Vagina (tissue), 2 donors: Measurements from ENCODE around the gene FGD2. TPM values are rescaled to one million over a fixed set of nuclear protein-coding genes. Genes with fewer than 3 reads are reported as not detected.

Experiments
- DNase-seq, 2 donors: peaks; one replicate each; pipeline ENCODE4 v3.0.0-alpha.2; 2017; ENCODE audit errors: extremely low spot score in 2 of 2
- H3K27ac ChIP-seq: fragments of 200-600 bp; sonication (generic); one replicate; pipeline ENCODE4 v1.5.1; 2019
- H3K27me3 ChIP-seq: fragments of 200-600 bp; sonication (generic); one replicate; pipeline ENCODE4 v1.5.1; 2019
- H3K36me3 ChIP-seq, 2 donors: fragments of 200-600 bp; sonication (generic); one replicate each; pipeline ENCODE4 v1.5.1; 2017 to 2019
- H3K4me1 ChIP-seq: fragments of 200-600 bp; sonication (generic); one replicate; pipeline ENCODE4 v1.5.1; 2019
- H3K4me3 ChIP-seq, 2 donors: fragments of 200-600 bp; sonication (generic); 1 replicate in 1 of 2; 2 replicates in 1 of 2; pipeline ENCODE4 v1.5.1; 2016 to 2019
- H3K9me3 ChIP-seq: fragments of 200-600 bp; sonication (generic); one replicate; pipeline ENCODE4 v1.5.1; 2019
- POLR2A ChIP-seq, 2 donors: fragments of 450-650 bp; IDR thresholded peaks; one replicate each; pipeline ENCODE4 v1.6.1; 2017; ENCODE audit warnings: antibody characterized with exemption in 2 of 2, mild to moderate bottlenecking in 2 of 2, moderate library complexity in 2 of 2
- POLR2AphosphoS5 ChIP-seq, 2 donors: sonication (generic); formaldehyde crosslinking; IDR thresholded peaks; one replicate each; pipeline ENCODE4 v1.9.0; 2017; ENCODE audit warnings: antibody characterized with exemption in 2 of 2, mild to moderate bottlenecking in 2 of 2, low read depth in 1 of 2; ENCODE audit not compliant: insufficient read depth in 1 of 2
- intact Hi-C: fragments of 100-400 bp; cut with DNase I; formaldehyde crosslinking; loops from one replicate; pipeline ENCODE4 v1.15.1; 2023
- total RNA-seq: library from RNA; depleted of rRNA; stranded (reverse); fragments of >200 nt; gene quantifications from one replicate; pipeline ENCODE4 v1.2.3, GENCODE V29; 2016
- TF ChIP-seq, protein P1 (sequence below), 3 experiments: fragments of 450-650 bp in 2 of 3; fragments of 200-600 bp in 1 of 3; sonication (generic) in 1 of 3; IDR thresholded peaks; one replicate each; pipeline ENCODE4 v1.5.1; 2017 to 2019; ENCODE audit warnings: antibody characterized with exemption in 3 of 3, mild to moderate bottlenecking in 2 of 3, moderate library complexity in 2 of 3

FGD2 gene
- total RNA-seq, 1 donor from 2014 or later = 20.4 TPM

DNA sequence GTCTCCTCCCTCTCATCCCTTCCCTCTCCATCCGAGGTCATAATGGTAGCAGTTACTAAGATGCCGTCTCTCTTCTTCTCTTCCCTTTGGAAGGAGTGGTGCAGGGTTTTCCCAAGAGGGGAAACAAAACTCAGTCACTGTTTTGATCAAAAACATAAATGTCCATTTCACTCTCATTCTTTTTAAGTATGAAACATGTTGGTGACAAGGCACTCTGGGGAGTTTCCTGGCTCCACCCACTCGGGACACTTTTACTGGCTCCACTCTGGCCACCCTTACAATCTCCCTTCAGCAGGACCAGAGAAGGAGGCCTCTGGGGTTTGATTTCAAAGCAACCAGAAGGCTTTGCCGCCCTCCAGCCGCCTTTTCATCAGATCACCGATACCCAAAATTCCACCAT is 57.0 kb downstream of the FGD2 start:
- DNase-seq = no peak
- H3K27me3 ChIP-seq = no peaks in the 10 kb centered on the region
- no peak overlapping the region for H3K4me3 ChIP-seq
- intact Hi-C loops = no loop called here
- H3K27ac ChIP-seq = no peak overlapping the region
- H3K9me3 ChIP-seq = no peaks in the 10 kb centered on the region
- peaks cover 12% of the 10 kb centered on the region for H3K4me1 ChIP-seq
- TF ChIP-seq POLR2A (IDR thresholded peaks at IDR 0.05) = no peak
- TF ChIP-seq, protein P1, sequence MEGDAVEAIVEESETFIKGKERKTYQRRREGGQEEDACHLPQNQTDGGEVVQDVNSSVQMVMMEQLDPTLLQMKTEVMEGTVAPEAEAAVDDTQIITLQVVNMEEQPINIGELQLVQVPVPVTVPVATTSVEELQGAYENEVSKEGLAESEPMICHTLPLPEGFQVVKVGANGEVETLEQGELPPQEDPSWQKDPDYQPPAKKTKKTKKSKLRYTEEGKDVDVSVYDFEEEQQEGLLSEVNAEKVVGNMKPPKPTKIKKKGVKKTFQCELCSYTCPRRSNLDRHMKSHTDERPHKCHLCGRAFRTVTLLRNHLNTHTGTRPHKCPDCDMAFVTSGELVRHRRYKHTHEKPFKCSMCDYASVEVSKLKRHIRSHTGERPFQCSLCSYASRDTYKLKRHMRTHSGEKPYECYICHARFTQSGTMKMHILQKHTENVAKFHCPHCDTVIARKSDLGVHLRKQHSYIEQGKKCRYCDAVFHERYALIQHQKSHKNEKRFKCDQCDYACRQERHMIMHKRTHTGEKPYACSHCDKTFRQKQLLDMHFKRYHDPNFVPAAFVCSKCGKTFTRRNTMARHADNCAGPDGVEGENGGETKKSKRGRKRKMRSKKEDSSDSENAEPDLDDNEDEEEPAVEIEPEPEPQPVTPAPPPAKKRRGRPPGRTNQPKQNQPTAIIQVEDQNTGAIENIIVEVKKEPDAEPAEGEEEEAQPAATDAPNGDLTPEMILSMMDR (IDR thresholded peaks at IDR 0.05) = no peak
- TF ChIP-seq POLR2AphosphoS5 (IDR thresholded peaks at IDR 0.05; ENCODE audit: insufficient read depth in 1 of 2, low read depth in 1 of 2) = no peak
- H3K36me3 ChIP-seq = no peaks in the 10 kb centered on the region

DNA sequence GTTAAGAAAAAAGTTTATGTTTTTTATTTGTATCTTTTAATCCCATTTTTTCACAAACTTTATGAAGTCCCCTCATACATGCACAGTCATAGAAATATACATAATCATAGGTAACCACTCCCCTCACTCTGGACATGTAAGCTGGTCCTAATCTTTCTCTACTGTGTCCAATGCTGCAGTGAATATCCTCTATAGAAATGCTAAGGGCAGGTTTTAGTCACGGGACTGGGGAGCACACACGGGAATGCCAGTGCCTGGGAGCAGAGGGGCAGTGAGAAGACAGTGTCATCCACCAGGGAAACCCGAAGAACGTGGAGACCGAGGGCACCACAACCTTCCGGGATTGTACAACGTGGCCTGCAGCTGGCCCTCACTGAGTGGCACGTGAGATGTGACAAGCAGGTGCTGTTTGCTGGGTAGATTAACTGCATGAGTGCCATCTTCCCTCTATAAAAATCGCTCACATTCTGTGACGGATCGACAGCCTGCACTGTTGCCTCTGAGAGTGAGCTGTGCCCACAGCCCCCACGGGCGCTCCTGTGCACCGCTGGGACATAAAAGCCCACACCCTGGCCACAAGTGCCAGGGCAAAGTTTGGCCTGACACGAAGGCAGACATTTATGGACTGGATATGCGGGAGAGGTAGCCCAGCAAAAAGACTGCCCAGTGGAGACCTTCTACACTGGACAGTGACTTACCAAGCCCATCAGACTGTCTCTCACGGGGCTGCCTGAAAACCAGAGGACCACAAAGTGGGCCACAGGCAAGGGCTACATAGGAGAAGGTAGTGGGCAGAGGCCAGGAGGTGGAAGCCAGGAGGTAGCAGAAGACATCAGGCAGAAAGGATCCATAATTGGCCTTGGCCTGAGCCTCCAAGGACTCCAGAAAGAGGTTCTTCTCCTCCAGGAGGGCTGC is 63.2 kb downstream of the FGD2 start:
- Histone ChIP-seq H3K27me3 (no peaks in the 10 kb centered on the region), H3K27ac (no peak overlapping the region), H3K9me3 (no peaks in the 10 kb centered on the region), H3K4me1 (peaks cover 6% of the 10 kb centered on the region), H3K36me3 (no peaks in the 10 kb centered on the region), H3K4me3 (no peak overlapping the region)
- no peak for DNase-seq
- TF ChIP-seq, protein P1 (IDR thresholded peaks at IDR 0.05) = no peak
- TF ChIP-seq POLR2A (IDR thresholded peaks at IDR 0.05) = no peak
- TF ChIP-seq POLR2AphosphoS5 (IDR thresholded peaks at IDR 0.05; ENCODE audit: insufficient read depth in 1 of 2, low read depth in 1 of 2) = no peak
- intact Hi-C loops = no loop called here

GRCh38 chr6:37069639-37070038 is 64.2 kb downstream of the FGD2 start:
- peaks cover 6% of the 10 kb centered on the region for H3K4me1 ChIP-seq
- TF ChIP-seq, protein P1 (IDR thresholded peaks at IDR 0.05) = no peak
- no peaks in the 10 kb centered on the region for H3K9me3 ChIP-seq
- intact Hi-C loops = no loop called here
- H3K27ac ChIP-seq = no peak overlapping the region
- no peaks in the 10 kb centered on the region for H3K36me3 ChIP-seq
- DNase-seq = no peak
- H3K27me3 ChIP-seq = no peaks in the 10 kb centered on the region
- H3K4me3 ChIP-seq = no peak overlapping the region

- TF ChIP-seq, protein P1 (IDR thresholded peaks at IDR 0.05) = no peak
- TF ChIP-seq POLR2AphosphoS5 (IDR thresholded peaks at IDR 0.05; ENCODE audit: insufficient read depth in 1 of 2, low read depth in 1 of 2) (no peak), POLR2A (IDR thresholded peaks at IDR 0.05) (no peak)
- H3K4me1 ChIP-seq = peaks cover 13% of the 10 kb centered on the region
- H3K9me3 ChIP-seq = no peaks in the 10 kb centered on the region
- H3K36me3 ChIP-seq = no peaks in the 10 kb centered on the region
- H3K4me3 ChIP-seq = no peak overlapping the region
- no peak overlapping the region for H3K27ac ChIP-seq
- no peaks in the 10 kb centered on the region for H3K27me3 ChIP-seq
- intact Hi-C loops = no loop called here
- no peak for DNase-seq
These were observed 67.1 kb downstream of the FGD2 start for GRCh38 chr6:37072526-37072925.
